GM21529 (cell line): Measurements from ENCODE around the gene SHROOM1.
"Not testable (repeated sequence)": the region's sequence is repeated elsewhere in the genome, so short reads cannot be mapped to it uniquely, and the experiment has no call there.

Experiments used
- ATAC-seq: cut with Tn5 transposase; IDR thresholded peaks from one replicate; pipeline ENCODE4 v1.9.1; 2021; ENCODE audit not compliant: unreplicated experiment

The SHROOM1 gene

DNA sequence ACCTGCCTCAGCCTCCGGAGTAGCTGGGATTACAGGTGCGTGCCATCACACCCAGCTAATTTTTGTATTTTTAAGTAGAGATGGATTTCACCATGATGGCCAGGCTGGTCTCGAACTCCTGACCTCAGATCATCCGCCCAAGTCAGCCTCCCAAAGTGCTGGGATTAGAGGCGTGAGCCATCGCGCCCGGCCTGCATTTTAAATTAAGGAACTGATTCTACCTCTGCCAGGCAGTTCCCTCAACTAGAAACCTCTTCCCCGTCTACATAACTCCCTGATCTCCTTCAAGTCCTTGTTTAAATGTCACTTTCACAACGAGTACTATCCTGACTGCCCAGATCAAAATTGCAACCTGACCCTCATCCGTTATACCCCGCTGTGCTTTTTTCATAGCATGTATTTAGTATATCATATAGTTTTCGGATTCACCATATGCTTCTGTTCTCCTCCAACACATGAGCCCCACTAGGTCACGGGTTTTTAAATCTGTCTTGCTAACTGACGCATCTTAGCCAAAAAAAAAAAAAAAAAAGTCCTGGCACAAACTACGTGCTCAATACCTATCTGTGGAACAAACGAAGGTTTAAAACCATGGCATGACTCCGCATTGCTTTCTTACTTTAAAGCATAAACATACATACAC lies 18.2 kb downstream of the SHROOM1 start:
- ATAC-seq = no peak

DNA sequence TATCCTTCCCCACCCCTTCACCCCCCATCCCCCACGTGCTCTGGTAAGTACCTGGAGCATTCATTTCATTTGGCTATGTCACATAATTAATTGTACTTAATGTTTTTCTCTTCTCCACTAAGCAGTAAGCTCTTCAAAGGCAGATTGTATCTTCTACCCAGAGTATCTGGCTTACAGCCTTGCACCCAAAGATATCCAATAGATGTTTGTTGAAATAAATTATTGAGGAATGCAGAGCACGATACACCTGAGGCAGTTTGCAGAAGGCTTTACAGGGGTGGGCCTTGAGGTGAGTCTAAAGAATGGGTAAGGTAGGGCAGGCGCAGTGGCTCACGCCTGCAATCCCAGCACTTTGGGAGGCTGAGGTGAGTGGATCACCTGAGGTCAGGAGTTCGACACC lies 19.8 kb downstream of the SHROOM1 start:
- ATAC-seq = no peak

DNA sequence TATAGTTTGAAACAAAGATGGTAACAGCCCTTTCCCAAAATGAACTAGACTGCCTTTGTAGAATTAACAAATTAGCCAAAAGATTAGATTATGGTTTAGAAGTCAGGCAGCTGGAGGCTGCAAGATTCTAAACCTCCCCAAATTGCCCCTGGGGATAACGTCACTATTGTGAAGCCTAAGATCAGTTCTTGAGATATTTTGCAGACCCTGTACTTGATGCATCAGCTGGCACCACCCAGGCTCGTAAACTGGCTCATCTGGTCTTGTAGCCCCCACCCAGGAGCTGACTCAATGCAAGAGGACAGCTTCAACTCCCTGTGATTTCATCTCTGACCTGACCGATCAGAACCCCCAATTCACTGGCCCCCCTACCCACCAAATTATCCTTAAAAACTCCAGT lies 21.6 kb downstream of the SHROOM1 start:
- no peak for ATAC-seq

DNA sequence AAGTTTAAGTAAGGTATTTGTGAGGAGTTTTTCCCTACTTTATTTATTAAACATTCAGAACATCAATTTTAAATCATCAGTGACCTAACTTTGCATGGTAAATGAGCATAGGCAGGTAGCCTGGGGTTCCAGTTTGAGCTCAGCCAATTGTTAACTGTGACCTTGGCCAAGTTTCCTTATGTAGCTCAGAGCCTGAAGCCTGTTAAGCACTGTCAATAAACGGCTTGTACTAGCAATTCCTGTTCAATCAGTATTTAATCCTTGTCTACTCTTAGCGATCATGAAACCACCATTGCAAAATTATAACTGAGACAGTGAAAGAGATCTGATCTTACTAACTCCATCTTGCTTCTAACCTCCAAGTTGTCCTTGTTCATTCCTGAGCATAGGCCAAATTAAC lies 22.0 kb downstream of the SHROOM1 start:
- ATAC-seq = no peak

DNA sequence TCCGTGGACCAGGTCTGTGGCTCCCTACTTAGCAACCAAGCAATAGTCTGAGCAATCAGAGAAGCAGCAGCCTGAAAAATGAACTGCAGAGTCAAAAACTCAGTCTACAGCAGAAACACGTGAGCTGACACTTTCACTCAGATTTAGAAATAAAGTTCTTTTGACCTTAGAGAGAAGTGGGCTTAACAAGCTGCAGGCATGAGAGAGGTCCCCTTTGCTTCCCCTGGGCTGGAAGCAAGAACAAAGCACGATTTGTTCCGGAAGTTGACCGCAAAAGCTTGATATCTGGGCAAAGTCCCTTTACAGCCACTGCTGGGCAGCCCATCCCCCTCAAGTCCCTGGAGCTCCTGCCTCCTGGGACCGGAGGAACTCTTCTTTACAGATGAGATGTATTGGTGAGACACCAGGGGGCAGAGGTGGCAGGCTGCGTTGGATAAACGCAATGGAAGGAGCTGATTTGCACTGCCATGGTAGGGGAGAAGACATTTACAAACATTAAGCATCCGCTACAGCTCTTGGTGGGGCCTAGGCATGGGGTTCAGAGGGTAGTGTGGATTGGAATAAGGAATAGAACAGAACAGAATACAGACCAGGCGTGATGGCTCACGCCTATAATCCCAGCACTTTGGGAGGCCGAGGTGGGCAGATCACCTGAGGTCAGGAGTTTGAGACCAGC lies 23.1 kb downstream of the SHROOM1 start:
- no peak for ATAC-seq

DNA sequence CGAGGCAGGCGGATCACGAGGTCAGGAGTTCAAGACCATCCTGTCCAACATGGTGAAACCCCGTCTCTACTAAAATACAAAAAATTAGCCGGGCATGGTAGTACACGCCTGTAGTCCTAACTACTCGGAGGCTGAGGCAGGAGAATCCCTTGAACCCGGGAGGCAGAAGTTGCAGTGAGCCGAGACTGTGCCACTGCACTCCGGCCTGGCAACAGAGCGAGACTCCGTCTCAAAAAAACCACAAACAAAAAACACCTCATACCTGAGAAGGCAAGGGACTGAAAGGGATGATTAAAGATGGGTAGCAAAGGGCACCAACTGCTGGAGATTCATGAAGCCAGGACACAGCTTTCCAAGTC lies 23.7 kb downstream of the SHROOM1 start:
- not testable (repeated sequence) for ATAC-seq

DNA sequence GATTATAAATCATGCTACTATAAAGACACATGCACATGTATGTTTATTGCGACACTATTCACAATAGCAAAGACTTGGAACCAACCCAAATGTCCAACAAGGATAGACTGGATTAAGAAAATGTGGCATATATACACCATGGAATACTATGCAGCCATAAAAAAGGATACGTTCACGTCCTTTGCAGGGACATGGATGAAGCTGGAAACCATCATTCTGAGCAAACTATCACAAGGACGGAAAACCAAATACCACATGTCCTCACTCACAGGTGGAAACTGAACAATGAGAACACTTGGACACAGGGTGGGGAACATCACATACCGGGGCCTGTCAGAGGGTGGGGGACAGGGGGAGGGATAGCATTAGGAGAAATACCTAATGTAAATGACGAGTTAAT lies 24.6 kb downstream of the SHROOM1 start:
- not testable (repeated sequence) for ATAC-seq

DNA sequence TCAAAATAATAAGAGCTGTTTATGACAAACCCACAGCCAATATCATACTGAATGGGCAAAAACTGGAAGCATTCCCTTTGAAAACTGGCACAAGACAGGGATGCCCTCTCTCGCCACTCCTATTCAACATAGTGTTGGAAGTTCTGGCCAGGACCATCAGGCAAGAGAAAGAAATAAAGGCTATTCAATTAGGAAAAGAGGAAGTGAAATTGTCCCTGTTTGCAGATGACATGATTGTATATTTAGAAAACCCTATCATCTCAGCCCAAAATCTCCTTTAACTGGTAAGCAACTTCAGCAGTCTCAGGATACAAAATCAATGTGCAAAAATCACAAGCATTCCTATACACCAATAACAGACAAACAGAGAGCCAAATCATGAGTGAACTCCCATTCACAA lies 26.2 kb downstream of the SHROOM1 start:
- ATAC-seq = not testable (repeated sequence)

DNA sequence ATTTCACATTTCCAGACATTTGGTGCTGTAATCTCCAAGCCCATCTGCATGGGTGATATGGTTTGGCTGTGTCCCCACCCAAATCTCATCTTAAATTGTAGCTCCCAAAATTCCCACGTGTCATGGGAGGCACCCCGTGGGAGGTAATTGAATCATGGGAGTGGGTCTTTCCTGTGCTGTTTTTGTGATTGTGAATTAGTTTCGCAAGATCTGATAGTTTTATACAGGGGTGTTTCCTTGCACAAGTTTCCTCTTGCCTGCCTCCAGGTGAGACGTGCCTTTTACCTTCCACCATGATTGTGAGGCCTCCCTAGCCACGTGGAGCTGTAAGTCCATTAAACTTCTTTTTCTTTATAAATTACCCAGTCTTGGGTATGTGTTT lies 27.8 kb downstream of the SHROOM1 start:
- ATAC-seq = not testable (repeated sequence)

DNA sequence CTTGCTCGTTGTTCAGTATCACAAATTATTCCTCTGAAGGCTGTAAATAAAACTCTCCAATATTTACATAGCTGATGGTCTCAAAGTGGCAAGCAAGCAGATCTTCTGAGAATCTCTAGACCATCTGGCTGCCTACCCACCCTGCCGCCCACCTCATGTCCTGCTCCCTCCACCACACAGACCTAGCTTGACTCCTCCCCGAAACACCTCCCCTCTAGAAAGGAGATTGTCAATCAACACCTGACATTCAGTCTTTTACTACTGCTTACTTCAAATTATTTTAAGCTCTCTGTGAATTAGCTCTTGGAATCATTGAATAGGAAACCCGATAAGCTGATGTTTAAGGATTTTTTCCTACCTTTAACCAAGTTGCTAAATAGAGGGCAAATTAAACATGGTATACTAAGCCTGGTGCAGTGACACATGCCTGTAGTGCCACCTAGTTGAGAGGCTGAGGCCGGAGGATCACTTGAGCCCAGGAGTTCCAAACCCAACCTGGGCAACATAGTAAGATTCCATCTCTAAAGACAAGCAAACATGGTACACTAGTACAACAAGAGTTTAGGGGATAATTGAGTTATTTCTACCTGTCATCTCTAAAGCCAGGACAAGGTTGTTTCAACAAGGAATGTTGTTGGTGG lies 28.3 kb downstream of the SHROOM1 start:
- ATAC-seq = no peak

DNA sequence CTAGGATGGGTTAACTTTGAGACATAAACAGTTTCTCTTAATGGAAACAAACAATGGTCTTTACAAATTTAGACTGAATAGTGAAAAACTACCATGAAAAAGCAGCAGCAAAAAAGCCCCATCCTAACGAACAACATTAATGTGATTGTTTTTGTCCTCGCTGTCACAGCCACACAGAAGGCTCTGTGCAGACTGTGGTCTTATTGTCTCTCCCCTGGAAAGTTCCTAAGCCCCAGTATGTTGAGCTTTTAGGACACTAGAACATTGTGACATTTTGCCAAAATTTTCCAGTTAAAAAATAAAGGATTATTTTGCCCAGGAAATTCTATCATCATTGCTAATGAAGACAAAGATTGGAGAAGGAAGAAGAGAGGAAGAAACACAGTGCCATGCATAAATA lies 29.9 kb downstream of the SHROOM1 start:
- ATAC-seq = no peak

DNA sequence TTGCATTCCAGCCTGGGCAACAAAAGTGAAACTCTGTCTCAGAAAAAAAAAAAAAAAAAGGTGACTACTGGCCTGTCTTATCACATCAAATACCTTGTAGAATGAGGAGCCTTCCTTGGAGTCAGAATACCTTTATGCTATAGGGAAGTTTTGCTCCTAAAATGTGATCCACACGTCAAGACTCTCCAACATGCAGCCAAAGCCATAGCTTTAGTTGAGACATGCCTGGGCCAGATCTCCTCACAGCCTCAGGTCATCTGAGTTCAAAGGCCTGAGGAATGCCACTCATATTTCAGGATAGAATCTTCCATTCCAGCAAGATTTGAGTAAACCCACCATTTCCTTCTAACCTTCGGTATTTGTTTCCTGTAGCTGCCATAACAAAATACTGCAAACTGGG lies 31.1 kb downstream of the SHROOM1 start:
- no peak for ATAC-seq

DNA sequence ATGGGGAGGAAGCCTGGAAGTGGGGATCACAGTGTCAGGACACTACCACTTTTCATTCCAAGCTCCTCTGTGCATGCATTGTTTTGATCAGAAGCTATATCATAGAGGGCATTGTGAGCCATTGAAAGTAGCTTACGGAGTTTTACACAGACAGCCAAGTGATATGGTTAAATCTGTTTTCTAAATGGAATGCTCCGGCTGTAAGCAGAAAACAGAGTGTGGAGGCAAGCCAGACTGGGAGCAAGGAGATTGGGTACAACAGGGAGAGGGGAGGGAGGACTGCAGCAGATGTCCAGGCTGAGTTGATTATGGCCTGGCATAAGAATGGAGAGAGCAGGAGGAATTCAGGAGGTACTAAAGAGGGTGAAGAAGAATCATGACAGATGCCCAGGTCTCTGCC lies 32.8 kb downstream of the SHROOM1 start:
- no peak for ATAC-seq

DNA sequence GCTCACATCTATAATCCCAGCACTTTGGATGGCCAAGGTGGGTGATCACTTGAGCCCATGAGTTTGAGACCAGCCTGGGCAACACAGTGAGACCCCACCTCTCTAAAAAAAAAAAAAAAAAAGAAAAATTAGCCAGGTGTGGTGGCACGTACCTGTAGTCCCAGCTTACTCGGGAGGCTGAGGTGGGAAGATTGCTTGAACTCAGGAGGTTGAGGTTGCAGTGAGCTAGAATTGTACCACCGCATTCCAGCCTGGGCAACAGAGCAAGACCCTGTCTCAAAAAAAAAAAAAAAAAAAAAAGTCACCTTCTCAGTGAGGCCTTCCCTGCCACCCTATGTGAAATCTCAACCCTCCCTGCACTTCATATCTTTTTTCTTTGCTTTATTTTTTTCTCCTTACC lies 39.4 kb downstream of the SHROOM1 start:
- ATAC-seq = no peak

DNA sequence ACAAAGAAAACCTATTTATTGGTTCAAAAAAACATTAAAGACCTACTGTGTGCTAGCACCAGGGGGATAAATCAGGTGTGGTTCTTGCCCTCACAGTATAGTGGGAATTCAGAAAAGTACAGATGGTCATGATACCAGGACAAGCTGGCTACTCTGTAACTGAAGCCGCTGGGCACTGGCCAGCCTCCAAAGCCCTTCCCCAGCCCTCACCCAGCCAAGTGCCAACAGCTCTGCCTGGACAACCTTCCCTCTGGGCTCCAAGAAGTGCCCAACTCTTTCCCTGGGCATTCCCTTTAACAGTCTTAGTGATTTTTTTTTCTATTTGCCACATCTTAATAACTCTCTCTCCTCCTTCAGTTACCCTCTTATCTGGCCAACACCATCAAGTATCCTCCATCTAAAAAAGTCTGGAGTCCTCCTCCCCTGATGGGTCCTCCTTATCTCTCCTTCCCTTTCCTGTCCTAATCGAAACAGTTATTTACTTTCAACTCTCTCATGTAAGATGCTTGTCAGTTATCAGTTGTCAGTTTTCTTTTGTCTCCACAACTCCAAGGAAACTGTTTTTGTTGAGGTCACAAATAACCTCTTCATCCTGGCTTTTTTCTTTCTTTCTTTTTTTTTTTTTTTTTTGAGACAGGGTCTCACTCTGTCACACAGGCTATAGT lies 40.1 kb downstream of the SHROOM1 start:
- no peak for ATAC-seq

DNA sequence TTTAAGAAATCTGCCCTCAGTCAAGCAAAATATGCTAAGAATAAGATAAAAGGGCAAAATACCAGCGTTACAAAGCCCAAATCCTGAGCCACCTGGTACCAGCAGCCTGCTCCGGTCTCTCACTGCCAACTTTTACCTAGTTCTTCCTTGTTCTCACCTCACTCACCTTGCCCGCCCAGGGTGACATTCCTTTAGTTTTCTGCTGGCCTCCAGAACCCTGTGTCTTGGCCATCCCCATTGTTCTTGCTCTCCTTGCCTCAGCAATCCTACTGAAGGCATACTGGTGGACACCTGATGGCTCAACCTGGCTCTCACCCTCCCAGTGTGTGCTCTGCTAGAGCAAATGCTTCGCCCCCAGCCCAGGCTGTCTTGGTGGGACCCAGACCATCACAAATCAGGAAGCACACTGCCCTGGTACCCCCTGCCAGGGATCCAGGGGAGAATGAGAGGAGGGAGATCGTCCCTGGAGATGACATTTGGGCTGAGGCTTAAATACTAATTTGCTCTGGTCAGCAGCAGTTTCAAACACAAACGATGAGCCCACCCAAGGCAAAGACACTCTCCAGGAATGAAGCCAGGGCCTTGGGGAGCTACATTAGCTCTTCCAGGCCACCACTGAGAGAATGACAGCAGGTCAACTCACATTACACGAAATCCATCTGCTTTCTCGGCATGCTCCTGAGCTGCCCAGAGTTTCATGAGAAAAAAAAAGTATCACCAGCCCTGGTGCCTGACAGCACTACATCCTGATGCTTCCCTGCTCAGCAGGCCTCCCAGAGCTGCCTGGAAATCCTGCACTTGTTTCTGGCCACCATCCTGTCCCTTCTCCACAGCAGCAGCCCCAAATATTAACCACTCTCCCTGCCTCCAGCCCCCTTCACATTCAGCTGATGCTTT lies 41.2 kb downstream of the SHROOM1 start:
- ATAC-seq = no peak

DNA sequence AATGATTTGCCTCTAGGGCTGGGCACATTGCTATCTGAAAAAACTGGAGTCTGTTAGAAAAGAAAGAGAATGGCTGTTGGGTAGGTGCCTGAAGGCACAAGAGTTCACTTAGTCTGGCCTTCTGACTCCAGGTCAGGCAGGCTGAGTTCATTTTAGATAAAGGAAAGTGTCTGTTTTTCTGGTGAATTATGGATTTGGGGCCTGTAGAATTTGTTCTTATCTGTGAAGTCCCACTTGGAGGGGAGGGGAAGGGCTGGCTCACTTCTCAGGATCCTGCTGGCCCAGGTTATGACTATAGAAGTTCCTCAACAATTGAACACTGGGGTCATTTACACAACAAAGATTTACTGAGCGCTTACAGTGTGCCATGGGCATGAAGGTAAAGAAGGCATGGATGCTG lies 41.9 kb downstream of the SHROOM1 start:
- no peak for ATAC-seq

DNA sequence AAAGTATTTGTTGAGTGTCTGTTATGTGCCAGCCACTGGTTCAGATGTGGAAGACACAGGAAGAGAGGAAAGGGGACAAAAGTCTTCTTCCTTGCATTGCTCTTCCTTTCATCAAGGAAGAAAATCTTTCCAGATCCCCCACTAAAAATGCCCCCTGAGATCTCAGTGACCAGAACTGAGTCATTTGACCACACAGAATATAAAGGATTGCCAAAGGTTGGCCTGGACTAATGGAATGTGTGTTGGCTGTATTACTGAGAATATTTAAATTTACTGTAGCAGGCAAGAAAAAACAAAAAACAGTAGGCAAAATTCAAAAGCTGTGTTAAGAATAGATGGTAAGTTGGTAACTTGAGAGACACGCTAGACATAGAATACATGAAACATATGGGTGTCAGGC lies 43.4 kb downstream of the SHROOM1 start:
- no peak for ATAC-seq

DNA sequence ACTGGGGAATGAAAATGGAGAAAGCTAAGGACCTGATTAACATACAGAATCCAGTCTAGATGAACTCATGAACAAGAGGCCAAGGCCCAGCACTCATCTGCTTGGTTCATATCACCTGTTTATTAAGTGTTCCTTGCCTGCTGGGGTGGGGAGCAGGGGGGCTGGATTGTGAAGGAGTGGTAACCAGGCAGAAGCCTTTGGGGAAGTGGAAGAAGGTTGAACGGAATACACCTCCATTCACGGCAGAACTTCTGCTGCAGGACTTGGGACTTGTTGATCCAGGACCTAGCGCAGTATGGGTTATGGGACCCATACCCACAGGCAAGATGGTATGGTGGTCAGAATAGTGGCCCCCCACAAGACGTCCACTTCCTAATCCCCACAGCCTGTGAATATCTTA lies 44.6 kb downstream of the SHROOM1 start:
- ATAC-seq = no peak

DNA sequence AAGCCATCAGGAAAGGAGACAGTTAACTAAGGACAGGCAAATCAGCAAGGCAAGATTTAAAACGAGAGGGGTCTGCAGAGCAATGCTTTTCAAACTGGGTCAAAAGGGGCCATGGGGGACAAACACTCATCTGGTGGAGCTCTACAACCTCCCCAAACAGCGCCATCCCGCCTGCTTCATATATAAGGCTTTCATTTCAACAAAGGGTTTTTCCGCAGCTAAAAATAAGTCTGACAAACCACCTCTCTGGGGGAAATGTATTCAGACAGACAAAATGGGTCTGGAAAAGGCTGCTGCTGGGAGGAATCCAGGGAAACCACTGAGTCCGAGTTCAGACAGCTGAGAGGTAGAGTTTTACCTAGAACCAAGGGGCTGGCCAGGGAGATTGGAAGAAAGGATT lies 45.1 kb downstream of the SHROOM1 start:
- no peak for ATAC-seq

DNA sequence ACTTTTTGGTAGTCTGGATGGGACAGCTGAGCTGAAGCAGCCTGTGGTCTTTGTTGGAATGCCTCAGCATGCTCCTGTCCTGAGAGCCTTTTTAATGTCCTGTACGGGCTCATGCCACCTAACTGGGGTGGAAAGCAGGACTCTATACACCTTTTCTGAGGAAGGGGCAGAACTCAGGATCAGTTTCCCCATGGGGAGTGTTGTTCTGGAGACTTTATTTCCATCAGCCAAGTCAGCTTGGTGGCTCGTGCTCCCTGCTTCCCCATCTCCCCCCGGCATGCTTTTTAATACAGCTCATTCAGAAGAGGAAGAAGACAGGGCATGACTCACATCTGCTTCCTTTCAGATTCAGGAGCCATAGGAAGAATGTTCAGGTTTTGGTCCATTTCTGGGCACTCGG lies 48.3 kb downstream of the SHROOM1 start:
- ATAC-seq = no peak
